GM12878 (cell line): ENCODE measurements around the gene TMEM174.

ENCODE experiments used
- ATF2 ChIP-seq: IDR thresholded peaks from 2 replicates; pipeline ENCODE4 v1.6.1; 2012; ENCODE audit warnings: low read length, inconsistent platforms
- BCLAF1 ChIP-seq: fragments of 450-650 bp; IDR thresholded peaks from 2 replicates; pipeline ENCODE4 v1.6.1; 2017; ENCODE audit warnings: antibody characterized with exemption, mild to moderate bottlenecking, moderate library complexity
- BMI1 ChIP-seq: fragments of 450-650 bp; IDR thresholded peaks from 2 replicates; pipeline ENCODE4 v1.6.1; 2016; ENCODE audit warnings: mild to moderate bottlenecking, moderate library complexity, borderline replicate concordance
- CBX3 ChIP-seq: fragments of 200-600 bp; sonication (generic); IDR thresholded peaks from 2 replicates; pipeline ENCODE4 v1.6.1; 2016; ENCODE audit warnings: low read depth, borderline replicate concordance
- CTCF ChIP-seq, 3 experiments: IDR thresholded peaks in 2 of 3; conservative IDR thresholded peaks in 1 of 3; 2 replicates each; pipeline ENCODE4 v1.5.1; 2011; ENCODE audit warnings: low read depth in 3 of 3, low read length in 3 of 3, mild to moderate bottlenecking in 3 of 3, control low read depth in 2 of 3, moderate library complexity in 2 of 3, inconsistent platforms in 1 of 3, mixed read lengths in 1 of 3; ENCODE audit not compliant: control insufficient read depth in 2 of 3, insufficient read depth in 1 of 3; ENCODE audit errors: extremely low read depth in 1 of 3
- ESRRA ChIP-seq: IDR thresholded peaks from 2 replicates; pipeline ENCODE4 v1.6.1; 2012; ENCODE audit warnings: mild to moderate bottlenecking, low read length, improper control_type of control experiment
- JUNB ChIP-seq: IDR thresholded peaks from 2 replicates; pipeline ENCODE4 v1.6.1; 2016; ENCODE audit warnings: antibody characterized with exemption, mild to moderate bottlenecking
- POLR2A ChIP-seq: IDR thresholded peaks from 2 replicates; pipeline ENCODE4 v1.6.1; 2011; ENCODE audit warnings: low read depth, mild to moderate bottlenecking, low read length
- SMC3 ChIP-seq: IDR thresholded peaks from 2 replicates; pipeline ENCODE4 v1.6.1; 2011; ENCODE audit warnings: low read length, improper control_type of control experiment, borderline replicate concordance
- SREBF1 ChIP-seq: IDR thresholded peaks from 2 replicates; pipeline ENCODE4 v1.6.1; 2012; ENCODE audit warnings: mild to moderate bottlenecking, low read length
- SRF ChIP-seq, 2 experiments: IDR thresholded peaks; 2 replicates each; pipeline ENCODE4 v1.6.1; 2011; ENCODE audit warnings: low read depth in 2 of 2, low read length in 2 of 2, mild to moderate bottlenecking in 1 of 2, moderate library complexity in 1 of 2
- USF2 ChIP-seq: IDR thresholded peaks from 2 replicates; pipeline ENCODE4 v1.6.1; 2011; ENCODE audit warnings: low read depth, low read length, improper control_type of control experiment, borderline replicate concordance
- ZNF384 ChIP-seq: IDR thresholded peaks from 2 replicates; pipeline ENCODE4 v1.6.1; 2012; ENCODE audit warnings: low read depth, mild to moderate bottlenecking, low read length, improper control_type of control experiment, borderline replicate concordance

GRCh38 chr5:73204733-73205132, 31.7 kb downstream of the TMEM174 start:
- TF ChIP-seq BCLAF1, result no peak
- no peak for TF ChIP-seq CTCF (IDR thresholded peaks at IDR 0.05 in 2 of 3, conservative IDR thresholded peaks at IDR 0.05 in 1 of 3; ENCODE audit: control insufficient read depth in 2 of 3, extremely low read depth in 1 of 3, insufficient read depth in 1 of 3, low read depth in 3 of 3, low read length in 3 of 3)
- TF ChIP-seq BMI1, result no peak
- TF ChIP-seq SRF (IDR thresholded peaks at IDR 0.05; ENCODE audit: low read depth in 2 of 2, low read length in 2 of 2), result no peak
- TF ChIP-seq USF2, result no peak
- no peak for TF ChIP-seq SREBF1
- no peak for TF ChIP-seq JUNB
- no peak for TF ChIP-seq SMC3
- TF ChIP-seq CBX3, result no peak
- no peak for TF ChIP-seq ATF2
- no peak for TF ChIP-seq ZNF384
- TF ChIP-seq POLR2A, result no peak
- no peak for TF ChIP-seq ESRRA
